MM.1S (cell line): Measurements from ENCODE around the gene SYT1.

Experiments
- CTCF ChIP-seq: fragments of 300-600 bp; sonication (generic); IDR thresholded peaks from 2 replicates; pipeline ENCODE4 v1.5.1; 2016; ENCODE audit warnings: antibody characterized with exemption, low read length, mixed read lengths
- EZH2 ChIP-seq: fragments of 300-600 bp; sonication (generic); optimal IDR thresholded peaks from 2 replicates; pipeline ENCODE3; 2017; ENCODE audit warnings: low read depth, mild to moderate bottlenecking, antibody characterized with exemption, low read length, mixed read lengths
- EZH2phosphoT487 ChIP-seq: fragments of 300-600 bp; sonication (generic); IDR thresholded peaks from 2 replicates; pipeline ENCODE4 v1.6.1; 2018; ENCODE audit warnings: antibody characterized with exemption, low read length

GRCh38 chr12:79058342-79058741, 193.8 kb downstream of the SYT1 start:
- TF ChIP-seq CTCF (no peak), EZH2 (no peak), EZH2phosphoT487 (no peak)
